ENCODE data around the gene UQCC2. TPM values are rescaled to one million over a fixed set of nuclear protein-coding genes. Genes with fewer than 3 reads are reported as not detected.

The UQCC2 gene
- polyA plus RNA-seq, 1 of the 3 experiments (the other 2 are of a cell fraction), result 59.0 TPM

DNA sequence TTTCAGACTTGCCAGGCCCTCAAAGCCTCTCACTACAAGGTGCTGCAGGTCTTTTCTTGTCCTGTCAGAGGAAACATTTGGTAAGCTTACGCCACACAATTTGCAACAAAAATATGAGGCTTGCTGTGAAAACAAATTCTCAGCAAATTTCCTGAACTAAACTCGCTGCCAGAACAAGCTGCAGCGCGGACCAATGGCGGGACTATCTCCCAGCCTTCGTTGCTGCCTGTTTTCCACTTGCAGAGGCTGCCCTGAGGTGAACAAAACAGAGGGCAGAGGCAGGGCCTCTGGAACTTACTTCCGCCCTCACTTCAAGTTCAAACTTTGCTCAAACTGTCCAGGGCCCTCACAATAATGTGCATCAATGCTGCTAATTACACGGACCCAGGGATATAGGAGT lies 12.4 kb downstream of the UQCC2 start:
- peaks cover 14% of the 10 kb centered on the region for H3F3A ChIP-seq (replicated peaks; ENCODE audit: insufficient read depth)
- H3K4me1 ChIP-seq (ENCODE audit: control insufficient read depth in 1 of 2, insufficient read depth in 2 of 2, low read depth in 1 of 2, low read length in 1 of 2), result peaks cover 31 to 47% of the 10 kb centered on the region in 2 experiments; a peak in 3 of 4 replicates
- no peak for DNase-seq
- WGBS (ENCODE audit: low lambda C conversion rate), result 96% methylated on average over 8 of the region's 8 CpGs
- H2AFZ ChIP-seq (ENCODE audit: low read depth), result no peak overlapping the region
- no peak overlapping the region for H3K4me2 ChIP-seq
- H3K4me3 ChIP-seq (ENCODE audit: low read depth in 2 of 2, low read length in 1 of 2), result no peak overlapping the region
- peaks cover 5 to 40% of the 10 kb centered on the region in 2 experiments for H3K36me3 ChIP-seq (replicated peaks in 1 of 2; ENCODE audit: control insufficient read depth in 1 of 2, insufficient read depth in 2 of 2, low read length in 1 of 2)
- no peaks in the 10 kb centered on the region for H3K27me3 ChIP-seq (ENCODE audit: insufficient read depth)
- H3K27ac ChIP-seq (ENCODE audit: low read depth in 2 of 2, low read length in 1 of 2), result no peak overlapping the region
- H3K79me2 ChIP-seq (ENCODE audit: insufficient read depth), result no peaks in the 10 kb centered on the region
- no peaks in the 10 kb centered on the region for H3K9me3 ChIP-seq
- CTCF ChIA-PET, result interaction anchor here (1.1 to 4.2 kb wide), 3 partner anchors 108 to 113 kb away, joined by 4 to 19 read pairs (median 15); no protein-coding TSS in a partner anchor
- no peak overlapping the region for H3K9ac ChIP-seq
- no peaks in the 10 kb centered on the region for H3K9me2 ChIP-seq
- TF ChIP-seq YY1 (IDR thresholded peaks at IDR 0.05; ENCODE audit: low read depth) (no peak), MEF2A (IDR thresholded peaks at IDR 0.05; ENCODE audit: borderline replicate concordance, low read depth) (no peak), RAD21 (IDR thresholded peaks at IDR 0.05; ENCODE audit: low read length) (no peak), TAF1 (IDR thresholded peaks at IDR 0.05; ENCODE audit: borderline replicate concordance, low read depth, low read length) (no peak), GATA2 (CRISPR knock-in tag; IDR thresholded peaks at IDR 0.05) (no peak), GABPA (IDR thresholded peaks at IDR 0.05; ENCODE audit: low read depth) (no peak), REST (IDR thresholded peaks at IDR 0.05; ENCODE audit: low read depth, low read length) (no peak), EZH2phosphoT487 (IDR thresholded peaks at IDR 0.05; ENCODE audit: borderline replicate concordance, low read depth) (no peak), PBX3 (IDR thresholded peaks at IDR 0.05) (no peak), JUND (IDR thresholded peaks at IDR 0.05) (no peak), FOXM1 (IDR thresholded peaks at IDR 0.05; ENCODE audit: low read depth) (no peak), SIN3A (IDR thresholded peaks at IDR 0.05; ENCODE audit: borderline replicate concordance, low read depth, low read length) (no peak), MAX (IDR thresholded peaks at IDR 0.05; ENCODE audit: low read depth) (no peak), RXRA (IDR thresholded peaks at IDR 0.05; ENCODE audit: borderline replicate concordance, low read depth) (no peak), RFX5 (IDR thresholded peaks at IDR 0.05; ENCODE audit: low read length) (no peak), TEAD4 (IDR thresholded peaks at IDR 0.05; ENCODE audit: borderline replicate concordance, insufficient read depth) (no peak)
- TF ChIP-seq, protein P1, sequence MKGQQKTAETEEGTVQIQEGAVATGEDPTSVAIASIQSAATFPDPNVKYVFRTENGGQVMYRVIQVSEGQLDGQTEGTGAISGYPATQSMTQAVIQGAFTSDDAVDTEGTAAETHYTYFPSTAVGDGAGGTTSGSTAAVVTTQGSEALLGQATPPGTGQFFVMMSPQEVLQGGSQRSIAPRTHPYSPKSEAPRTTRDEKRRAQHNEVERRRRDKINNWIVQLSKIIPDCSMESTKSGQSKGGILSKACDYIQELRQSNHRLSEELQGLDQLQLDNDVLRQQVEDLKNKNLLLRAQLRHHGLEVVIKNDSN (IDR thresholded peaks at IDR 0.05; ENCODE audit: borderline replicate concordance, low read depth), result no peak
- TF ChIP-seq, protein P2, sequence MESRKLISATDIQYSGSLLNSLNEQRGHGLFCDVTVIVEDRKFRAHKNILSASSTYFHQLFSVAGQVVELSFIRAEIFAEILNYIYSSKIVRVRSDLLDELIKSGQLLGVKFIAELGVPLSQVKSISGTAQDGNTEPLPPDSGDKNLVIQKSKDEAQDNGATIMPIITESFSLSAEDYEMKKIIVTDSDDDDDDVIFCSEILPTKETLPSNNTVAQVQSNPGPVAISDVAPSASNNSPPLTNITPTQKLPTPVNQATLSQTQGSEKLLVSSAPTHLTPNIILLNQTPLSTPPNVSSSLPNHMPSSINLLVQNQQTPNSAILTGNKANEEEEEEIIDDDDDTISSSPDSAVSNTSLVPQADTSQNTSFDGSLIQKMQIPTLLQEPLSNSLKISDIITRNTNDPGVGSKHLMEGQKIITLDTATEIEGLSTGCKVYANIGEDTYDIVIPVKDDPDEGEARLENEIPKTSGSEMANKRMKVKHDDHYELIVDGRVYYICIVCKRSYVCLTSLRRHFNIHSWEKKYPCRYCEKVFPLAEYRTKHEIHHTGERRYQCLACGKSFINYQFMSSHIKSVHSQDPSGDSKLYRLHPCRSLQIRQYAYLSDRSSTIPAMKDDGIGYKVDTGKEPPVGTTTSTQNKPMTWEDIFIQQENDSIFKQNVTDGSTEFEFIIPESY (IDR thresholded peaks at IDR 0.05; ENCODE audit: borderline replicate concordance, low read depth), result no peak
- TF ChIP-seq, protein P3, sequence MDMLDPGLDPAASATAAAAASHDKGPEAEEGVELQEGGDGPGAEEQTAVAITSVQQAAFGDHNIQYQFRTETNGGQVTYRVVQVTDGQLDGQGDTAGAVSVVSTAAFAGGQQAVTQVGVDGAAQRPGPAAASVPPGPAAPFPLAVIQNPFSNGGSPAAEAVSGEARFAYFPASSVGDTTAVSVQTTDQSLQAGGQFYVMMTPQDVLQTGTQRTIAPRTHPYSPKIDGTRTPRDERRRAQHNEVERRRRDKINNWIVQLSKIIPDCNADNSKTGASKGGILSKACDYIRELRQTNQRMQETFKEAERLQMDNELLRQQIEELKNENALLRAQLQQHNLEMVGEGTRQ (IDR thresholded peaks at IDR 0.05; ENCODE audit: borderline replicate concordance, low read depth, low read length), result no peak
- TF ChIP-seq, protein P4, sequence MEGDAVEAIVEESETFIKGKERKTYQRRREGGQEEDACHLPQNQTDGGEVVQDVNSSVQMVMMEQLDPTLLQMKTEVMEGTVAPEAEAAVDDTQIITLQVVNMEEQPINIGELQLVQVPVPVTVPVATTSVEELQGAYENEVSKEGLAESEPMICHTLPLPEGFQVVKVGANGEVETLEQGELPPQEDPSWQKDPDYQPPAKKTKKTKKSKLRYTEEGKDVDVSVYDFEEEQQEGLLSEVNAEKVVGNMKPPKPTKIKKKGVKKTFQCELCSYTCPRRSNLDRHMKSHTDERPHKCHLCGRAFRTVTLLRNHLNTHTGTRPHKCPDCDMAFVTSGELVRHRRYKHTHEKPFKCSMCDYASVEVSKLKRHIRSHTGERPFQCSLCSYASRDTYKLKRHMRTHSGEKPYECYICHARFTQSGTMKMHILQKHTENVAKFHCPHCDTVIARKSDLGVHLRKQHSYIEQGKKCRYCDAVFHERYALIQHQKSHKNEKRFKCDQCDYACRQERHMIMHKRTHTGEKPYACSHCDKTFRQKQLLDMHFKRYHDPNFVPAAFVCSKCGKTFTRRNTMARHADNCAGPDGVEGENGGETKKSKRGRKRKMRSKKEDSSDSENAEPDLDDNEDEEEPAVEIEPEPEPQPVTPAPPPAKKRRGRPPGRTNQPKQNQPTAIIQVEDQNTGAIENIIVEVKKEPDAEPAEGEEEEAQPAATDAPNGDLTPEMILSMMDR (IDR thresholded peaks at IDR 0.05), result no peak
- POLR2A ChIA-PET, result no interaction called here
- H4K20me1 ChIP-seq (ENCODE audit: insufficient read depth), result no peaks in the 10 kb centered on the region

Data from SK-N-SH (cell line).